Measurements from ENCODE around the gene TENM4.

Gene TENM4

DNA sequence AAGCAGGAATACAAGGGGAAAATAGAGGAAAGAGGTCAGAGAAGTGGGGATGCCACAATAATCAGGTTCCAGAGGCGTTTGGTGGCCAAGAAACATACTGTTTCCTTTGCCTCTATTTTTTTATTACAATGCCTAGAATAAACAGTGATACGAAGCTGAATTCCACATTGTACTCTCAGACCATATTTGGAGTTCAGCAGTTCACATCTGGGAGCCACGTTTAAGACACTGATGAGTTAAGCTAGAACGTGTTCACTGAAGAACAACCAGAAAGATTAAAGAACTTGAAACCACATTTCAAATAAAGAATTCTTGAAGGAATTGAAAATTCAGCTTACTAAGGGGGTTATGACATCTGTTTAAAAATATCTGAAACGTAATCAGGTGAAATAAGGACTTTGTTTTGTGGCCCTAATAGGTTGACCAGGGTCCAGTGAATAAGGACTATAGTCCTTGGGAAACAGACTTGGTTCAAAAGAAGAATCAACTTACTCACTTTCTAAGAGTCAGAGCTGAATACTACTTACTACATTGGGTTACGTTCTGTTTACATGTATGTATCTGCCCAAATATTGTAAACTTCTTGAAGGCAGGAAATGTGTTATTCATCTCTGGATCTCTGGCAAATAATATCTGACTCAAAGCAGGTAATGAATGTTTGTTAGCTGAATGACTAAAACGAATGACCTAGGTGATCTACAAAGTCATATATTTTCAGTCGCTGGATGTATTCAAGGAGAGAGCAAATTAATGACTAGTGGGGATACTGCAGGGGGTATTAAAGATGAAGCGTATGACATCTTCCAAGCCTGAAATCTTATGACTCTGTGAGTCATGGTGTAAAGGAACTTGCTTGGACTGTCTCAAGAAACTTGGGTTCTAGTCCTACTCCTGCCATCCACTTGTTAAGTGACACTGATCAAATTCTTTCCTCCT lies 619.2 kb downstream of the TENM4 start:
- H3K4me3 ChIP-seq (ENCODE audit: low read length), result no peak overlapping the region
- no peak for TF ChIP-seq ZNF274 (IDR thresholded peaks at IDR 0.05; ENCODE audit: low read depth, low read length)

DNA sequence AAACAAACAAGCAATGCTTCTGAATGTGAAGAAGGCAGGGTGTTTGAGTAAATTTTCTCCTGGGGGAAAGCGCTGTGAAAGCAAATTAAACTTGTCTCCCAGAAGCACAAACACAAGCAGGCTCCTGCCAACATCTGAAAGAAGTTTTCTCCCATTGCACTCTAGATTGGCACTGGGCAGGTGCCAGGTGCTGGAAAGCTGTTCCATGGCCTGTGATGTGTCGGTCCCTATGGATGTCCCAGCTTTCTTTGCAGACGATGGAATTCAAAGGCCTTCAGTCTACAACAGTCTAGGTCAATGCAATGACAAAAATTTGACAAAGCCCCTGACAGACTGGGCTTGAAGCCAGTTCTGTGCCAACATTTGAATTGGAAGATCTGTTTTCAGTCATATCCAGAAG lies 620.1 kb downstream of the TENM4 start:
- TF ChIP-seq ZNF274 (IDR thresholded peaks at IDR 0.05; ENCODE audit: low read depth, low read length), result no peak
- no peak overlapping the region for H3K4me3 ChIP-seq (ENCODE audit: low read length)

DNA sequence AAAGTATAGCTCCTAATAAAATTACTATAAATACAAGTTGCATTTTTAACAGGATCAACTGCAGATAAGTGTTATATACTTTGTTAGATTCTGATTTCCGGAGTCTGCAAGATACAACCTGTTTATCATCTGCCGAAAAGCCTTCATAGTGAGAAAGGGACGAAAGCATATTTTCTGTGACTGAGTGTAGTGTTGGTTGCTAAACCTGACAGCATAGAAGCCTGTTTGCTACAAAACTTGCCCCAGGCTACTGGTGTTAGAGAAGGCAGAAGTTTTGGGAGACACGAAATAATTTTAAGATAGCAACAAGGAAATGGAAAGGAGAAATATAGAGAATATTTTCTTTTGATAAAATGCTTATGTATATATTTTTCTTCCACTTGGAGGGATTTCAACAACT lies 622.6 kb downstream of the TENM4 start:
- TF ChIP-seq ZNF274 (IDR thresholded peaks at IDR 0.05; ENCODE audit: low read depth, low read length), result no peak
- no peak overlapping the region for H3K4me3 ChIP-seq (ENCODE audit: low read length)

DNA sequence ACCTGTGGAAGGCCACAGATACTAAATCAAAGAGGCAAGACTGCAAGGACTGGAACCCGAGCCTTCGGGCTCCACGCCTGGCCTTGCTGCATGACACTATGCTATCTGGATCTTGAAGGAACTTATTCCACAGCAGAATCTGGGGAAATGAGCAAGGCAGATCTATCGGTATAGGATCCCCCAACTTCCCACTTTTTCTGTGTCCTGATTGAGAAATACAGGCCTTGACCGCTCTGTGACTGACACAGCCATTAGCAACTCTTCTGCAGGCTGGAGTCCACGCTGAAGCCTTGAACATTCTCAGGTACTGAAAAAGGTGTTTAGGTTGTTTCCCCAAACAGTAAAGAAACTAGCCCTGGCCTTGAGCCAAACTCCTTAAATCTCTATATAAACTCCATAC lies 625.0 kb downstream of the TENM4 start:
- TF ChIP-seq ZNF274 (IDR thresholded peaks at IDR 0.05; ENCODE audit: low read depth, low read length), result no peak
- H3K4me3 ChIP-seq (ENCODE audit: low read length), result no peak overlapping the region

DNA sequence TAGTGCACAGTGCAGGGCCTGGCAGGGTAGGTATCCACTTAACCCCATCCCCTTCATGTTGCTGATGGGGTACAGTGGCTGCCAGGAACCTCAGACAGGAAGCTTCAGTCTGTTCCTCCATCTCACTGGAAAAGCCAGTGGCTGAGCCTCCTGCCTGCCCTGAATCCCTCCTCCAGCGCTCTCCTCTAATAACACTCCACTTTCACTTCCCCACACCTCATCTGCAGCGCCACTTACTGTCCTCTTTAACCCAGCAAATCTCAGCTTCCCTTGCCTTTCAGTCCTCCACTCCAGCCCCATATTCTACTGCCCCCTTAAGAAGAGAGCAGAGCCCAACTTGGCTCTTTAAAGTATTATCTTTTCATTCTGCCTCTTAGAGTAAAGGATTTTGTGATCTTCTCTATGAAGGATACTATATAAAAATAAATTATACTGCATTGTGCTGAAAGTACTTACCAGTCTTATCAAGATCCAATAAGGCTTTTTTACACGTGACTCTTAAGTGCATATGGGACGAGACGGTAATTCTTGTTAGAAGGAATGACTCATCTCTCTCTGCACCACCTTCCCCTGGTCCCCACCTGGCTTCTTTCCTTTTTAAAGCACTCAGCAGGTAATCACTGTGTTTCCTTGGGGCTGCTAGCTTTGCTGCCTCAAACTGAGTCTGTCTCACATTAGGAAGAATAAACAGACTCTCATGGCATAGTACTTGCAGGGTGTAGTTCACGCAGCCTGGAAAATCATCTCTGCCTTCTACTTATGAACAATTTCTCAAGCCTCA lies 628.1 kb downstream of the TENM4 start:
- H3K4me3 ChIP-seq (ENCODE audit: low read length), result no peak overlapping the region
- TF ChIP-seq ZNF274 (IDR thresholded peaks at IDR 0.05; ENCODE audit: low read depth, low read length), result no peak

DNA sequence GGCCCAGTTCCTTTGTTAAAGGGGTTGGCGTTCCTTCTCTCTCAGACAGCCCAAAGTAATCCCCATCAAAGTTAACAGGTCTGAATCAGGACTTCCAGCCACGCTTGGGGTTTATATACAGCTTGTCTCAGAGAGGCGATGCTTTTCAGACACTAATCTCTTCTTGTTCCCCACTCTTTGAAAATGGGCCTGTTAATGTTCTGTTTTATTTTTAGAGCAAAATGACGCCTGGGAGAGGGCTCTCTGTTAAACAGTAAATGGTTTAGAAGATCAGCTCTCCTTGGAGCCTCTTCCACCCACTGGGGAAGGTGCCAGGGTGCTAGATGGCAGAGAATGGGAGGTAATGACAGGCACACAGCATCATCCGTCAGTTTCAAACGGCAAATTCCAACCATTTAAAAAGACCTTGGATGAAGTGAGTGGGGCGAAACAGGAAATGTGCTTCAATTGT lies 630.2 kb downstream of the TENM4 start:
- TF ChIP-seq ZNF274 (IDR thresholded peaks at IDR 0.05; ENCODE audit: low read depth, low read length), result no peak
- no peak overlapping the region for H3K4me3 ChIP-seq (ENCODE audit: low read length)

DNA sequence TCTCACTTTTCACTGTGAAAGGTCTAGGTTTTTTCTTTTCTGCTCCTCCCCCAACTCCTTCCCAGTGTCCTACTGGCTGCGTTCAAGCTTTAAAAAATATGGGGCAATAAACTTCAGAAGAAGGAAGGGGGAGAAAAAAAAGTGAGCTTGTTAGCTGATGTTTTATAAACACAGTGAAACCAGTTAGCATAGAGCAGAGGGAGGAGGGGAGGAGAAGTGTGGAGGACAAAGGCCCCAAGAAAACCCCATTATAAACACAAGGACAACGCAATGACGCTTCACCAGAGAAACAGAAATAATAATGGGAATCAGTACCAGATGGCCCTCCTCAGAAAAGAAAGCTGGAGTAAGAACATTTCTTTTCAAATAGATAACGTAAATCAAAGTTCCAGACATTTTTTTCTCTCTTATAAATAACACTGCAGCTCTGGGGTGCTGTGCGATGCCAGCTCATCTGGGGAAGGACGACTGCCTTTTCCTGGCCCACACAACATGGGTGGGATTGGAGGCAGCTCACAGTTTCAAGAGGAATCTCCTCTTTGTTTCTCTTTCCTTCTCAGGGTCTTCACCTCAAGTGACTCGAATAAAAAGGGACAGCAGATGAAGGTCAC lies 630.8 kb downstream of the TENM4 start:
- no peak overlapping the region for H3K4me3 ChIP-seq (ENCODE audit: low read length)
- no peak for TF ChIP-seq ZNF274 (IDR thresholded peaks at IDR 0.05; ENCODE audit: low read depth, low read length)

DNA sequence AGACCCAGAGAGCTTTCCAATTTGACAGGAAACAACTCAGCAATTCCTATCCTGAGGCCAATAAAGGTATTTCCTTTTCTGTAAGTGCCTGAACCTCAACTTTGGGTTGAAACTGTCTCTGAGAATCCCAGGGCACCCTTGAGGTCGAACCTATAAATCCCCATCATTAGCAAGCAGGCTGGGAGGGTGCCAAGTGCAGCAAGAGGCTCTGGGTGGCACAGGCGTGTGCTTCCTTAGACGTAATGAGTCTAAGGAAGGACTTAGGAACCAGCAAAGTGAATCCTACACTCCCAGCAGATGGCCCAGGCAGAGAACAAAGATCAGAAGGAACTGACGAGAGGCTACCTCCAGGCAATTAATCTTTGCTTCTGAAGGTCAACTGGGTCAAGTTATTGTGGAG lies 631.9 kb downstream of the TENM4 start:
- no peak overlapping the region for H3K4me3 ChIP-seq (ENCODE audit: low read length)
- no peak for TF ChIP-seq ZNF274 (IDR thresholded peaks at IDR 0.05; ENCODE audit: low read depth, low read length)

DNA sequence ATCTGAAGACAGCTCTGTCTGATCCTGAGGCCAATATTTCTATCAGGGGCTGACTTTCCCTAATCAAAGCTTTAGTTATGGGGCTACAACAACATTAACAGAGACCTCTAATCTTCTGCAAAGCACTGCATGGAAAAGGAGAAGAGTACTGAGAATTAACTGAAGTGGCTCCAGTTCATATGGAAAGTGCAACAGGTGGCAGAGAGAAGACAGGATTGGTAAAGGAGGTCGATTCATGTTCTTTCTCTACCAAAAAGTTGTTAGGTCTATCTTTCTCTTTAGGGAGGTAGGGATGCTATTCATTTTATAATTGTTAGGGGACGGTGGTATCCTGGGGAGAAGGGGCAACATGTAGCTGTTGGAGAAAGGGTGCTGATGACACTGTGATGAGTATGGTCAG lies 633.5 kb downstream of the TENM4 start:
- H3K4me3 ChIP-seq (ENCODE audit: low read length), result no peak overlapping the region
- TF ChIP-seq ZNF274 (IDR thresholded peaks at IDR 0.05; ENCODE audit: low read depth, low read length), result no peak

DNA sequence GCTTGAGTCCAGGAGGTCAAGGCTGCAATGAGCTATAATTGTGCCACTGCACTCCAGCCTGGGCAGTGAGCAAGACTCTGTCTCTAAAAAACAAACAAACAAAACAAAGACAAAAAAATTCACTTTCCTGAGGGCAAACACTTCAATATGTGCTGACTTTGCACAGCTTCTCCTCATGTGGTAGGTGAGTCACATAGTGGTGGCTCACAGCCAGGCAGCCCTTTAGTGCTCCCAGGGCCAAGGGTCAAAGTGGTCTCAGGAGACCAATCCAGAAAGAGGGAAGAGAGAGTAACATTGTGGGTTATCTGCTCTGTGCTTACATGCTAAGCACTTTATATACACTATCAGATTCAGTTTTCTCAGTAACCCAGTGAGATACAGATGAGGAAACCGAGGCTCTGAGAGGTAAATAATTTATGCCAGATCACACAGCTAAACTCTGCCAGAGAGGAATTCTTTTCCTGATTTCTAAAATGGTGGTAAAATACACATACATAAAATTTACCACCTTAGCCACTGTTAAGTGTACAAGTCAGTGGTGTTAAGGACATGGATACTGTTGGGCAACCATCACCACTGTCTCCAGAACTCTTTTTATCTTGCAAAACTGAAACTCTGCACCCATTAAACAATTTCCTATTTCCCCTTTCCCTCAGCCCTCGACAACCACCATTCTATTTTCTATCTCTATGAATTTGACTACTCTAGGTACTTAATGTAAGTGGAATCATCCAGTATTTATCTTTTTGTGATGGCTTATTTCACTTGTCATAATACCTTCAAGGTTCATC lies 634.4 kb downstream of the TENM4 start:
- H3K4me3 ChIP-seq (ENCODE audit: low read length), result no peak overlapping the region
- TF ChIP-seq ZNF274 (IDR thresholded peaks at IDR 0.05; ENCODE audit: low read depth, low read length), result no peak

DNA sequence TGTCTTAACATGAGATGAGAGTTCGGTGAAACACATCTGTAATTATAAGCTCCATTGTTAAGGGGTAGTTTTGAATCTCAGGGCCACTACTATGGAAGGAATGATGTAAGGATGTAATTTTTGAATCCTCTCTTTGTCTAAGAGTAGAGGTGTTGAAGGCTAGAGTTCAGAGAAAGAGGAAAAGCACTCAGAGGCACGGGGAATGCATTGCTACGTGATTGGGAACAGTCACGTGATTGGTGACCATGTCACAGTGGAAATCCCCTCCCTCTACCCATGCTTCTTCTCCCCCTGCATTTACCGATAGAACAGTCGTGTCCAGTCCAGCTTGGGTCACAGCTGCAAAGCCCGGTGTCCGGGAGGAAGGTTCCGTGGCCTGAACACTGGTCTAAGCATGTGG lies 635.8 kb downstream of the TENM4 start:
- TF ChIP-seq ZNF274 (IDR thresholded peaks at IDR 0.05; ENCODE audit: low read depth, low read length), result no peak
- no peak overlapping the region for H3K4me3 ChIP-seq (ENCODE audit: low read length)

DNA sequence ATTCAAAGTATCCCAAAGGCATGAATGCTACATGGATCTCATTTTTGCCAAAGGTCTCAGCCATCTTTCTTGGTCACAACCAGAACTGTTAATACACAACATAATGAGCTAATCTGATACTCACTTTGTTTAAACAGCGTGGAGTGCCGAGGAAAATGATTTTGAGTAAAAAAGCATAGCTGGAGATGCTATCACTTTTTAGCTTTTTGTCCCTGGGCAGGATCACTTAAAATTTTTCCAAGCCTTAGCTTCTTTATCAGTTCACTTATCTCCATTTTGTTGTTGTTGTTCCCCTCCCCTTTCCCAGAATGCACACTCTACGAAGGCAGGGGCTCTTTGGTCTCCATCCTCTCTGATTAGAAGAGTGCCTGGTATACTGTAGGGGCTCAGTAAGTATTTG lies 636.8 kb downstream of the TENM4 start:
- no peak for TF ChIP-seq ZNF274 (IDR thresholded peaks at IDR 0.05; ENCODE audit: low read depth, low read length)
- no peak overlapping the region for H3K4me3 ChIP-seq (ENCODE audit: low read length)

DNA sequence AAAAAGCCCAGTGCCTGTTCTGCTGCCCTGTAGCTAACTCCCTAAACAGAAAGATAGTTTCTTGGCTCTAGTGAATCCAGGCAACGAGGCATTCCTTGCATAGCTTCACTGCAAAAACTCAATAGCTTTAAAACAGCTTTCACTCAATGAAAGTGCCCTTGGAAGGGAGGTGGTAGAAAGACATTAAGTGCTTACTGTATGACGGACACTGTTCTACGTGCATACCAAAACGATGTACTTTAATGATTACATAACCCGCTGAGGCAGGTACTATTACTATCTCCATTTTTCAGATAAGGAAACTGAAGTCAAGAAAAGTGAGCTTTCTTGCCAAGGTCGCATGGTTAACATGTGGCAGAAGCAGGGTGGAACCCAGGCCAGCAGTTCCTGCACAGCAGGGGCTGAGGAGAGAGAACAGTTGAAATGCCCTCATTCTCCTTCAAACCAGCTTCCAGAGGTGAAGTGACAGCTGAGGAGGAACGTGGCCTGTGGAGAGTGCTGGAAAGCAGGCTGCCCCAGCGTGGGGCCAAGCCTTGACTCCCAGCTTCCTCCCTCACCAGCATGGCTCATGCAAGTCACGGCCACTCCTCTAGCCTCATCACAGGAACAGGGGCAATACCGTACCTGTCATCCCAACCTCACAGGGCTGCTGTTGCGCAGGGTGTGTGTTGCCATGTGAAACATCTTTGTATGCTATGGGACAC lies 638.6 kb downstream of the TENM4 start:
- TF ChIP-seq ZNF274 (IDR thresholded peaks at IDR 0.05; ENCODE audit: low read depth, low read length), result no peak
- H3K4me3 ChIP-seq (ENCODE audit: low read length), result no peak overlapping the region
